OCI-LY1 (cell line): ENCODE measurements around the gene GALNTL6.

Source experiments
- H2AFZ ChIP-seq: fragments of 200-600 bp; sonication (generic), shearing (Covaris generic); 2 replicates; pipeline ENCODE4 v1.6.0; 2014; ENCODE audit warnings: antibody characterized with exemption, mild to moderate bottlenecking, low read length
- H3F3A ChIP-seq: fragments of 200-600 bp; sonication (generic), shearing (Covaris generic); 2 replicates; pipeline ENCODE4 v1.6.0; 2014; ENCODE audit warnings: mild to moderate bottlenecking, antibody characterized with exemption, low read length, moderate library complexity; ENCODE audit not compliant: insufficient read depth
- H3K27ac ChIP-seq: fragments of 200-600 bp; sonication (generic); 2 replicates; pipeline ENCODE4 v1.5.1; 2014; ENCODE audit warnings: low read length, mixed run types, mild to moderate bottlenecking, low read depth; ENCODE audit not compliant: poor library complexity, severe bottlenecking
- H3K27me3 ChIP-seq: fragments of 200-600 bp; sonication (generic); 2 replicates; pipeline ENCODE4 v1.6.0; 2014; ENCODE audit warnings: antibody characterized with exemption, mild to moderate bottlenecking, low read length, moderate library complexity; ENCODE audit not compliant: insufficient read depth
- H3K36me3 ChIP-seq: fragments of 200-600 bp; sonication (generic); 2 replicates; pipeline ENCODE4 v1.6.1; 2014; ENCODE audit warnings: mild to moderate bottlenecking, antibody characterized with exemption, low read length, moderate library complexity, mixed read lengths; ENCODE audit not compliant: insufficient read depth
- H3K4me1 ChIP-seq: fragments of 200-600 bp; sonication (generic); 2 replicates; pipeline ENCODE4 v1.5.1; 2014; ENCODE audit warnings: mild to moderate bottlenecking, low read length, moderate library complexity; ENCODE audit not compliant: insufficient read depth, severe bottlenecking
- H3K4me2 ChIP-seq: fragments of 200-600 bp; sonication (generic), shearing (Covaris generic); 2 replicates; pipeline ENCODE4 v1.6.1; 2014; ENCODE audit warnings: low read length
- H3K4me3 ChIP-seq: fragments of 200-600 bp; sonication (generic); 2 replicates; pipeline ENCODE4 v1.5.1; 2014; ENCODE audit warnings: low read length, low read depth, mild to moderate bottlenecking, mixed read lengths; ENCODE audit not compliant: poor library complexity, severe bottlenecking
- H3K79me2 ChIP-seq: fragments of 200-600 bp; shearing (Covaris generic); 2 replicates; pipeline ENCODE4 v1.6.1; 2016; ENCODE audit warnings: mixed run types, low read length, mixed read lengths; ENCODE audit not compliant: insufficient read depth
- H3K9ac ChIP-seq: fragments of 200-600 bp; sonication (generic), shearing (Covaris generic); 2 replicates; pipeline ENCODE4 v1.6.1; 2014; ENCODE audit warnings: mild to moderate bottlenecking, low read length, mixed read lengths
- H3K9me2 ChIP-seq: fragments of 200-600 bp; sonication (generic), shearing (Covaris generic); 2 replicates; pipeline ENCODE4 v1.6.1; 2014; ENCODE audit warnings: low read depth, mild to moderate bottlenecking, low read length, mixed read lengths
- H3K9me3 ChIP-seq: fragments of 200-600 bp; shearing (Covaris generic); 2 replicates; pipeline ENCODE4 v1.6.1; 2014; ENCODE audit warnings: low read length, mixed read lengths
- H4K20me1 ChIP-seq: fragments of 200-600 bp; sonication (generic), shearing (Covaris generic); 2 replicates; pipeline ENCODE4 v1.6.0; 2016; ENCODE audit warnings: mild to moderate bottlenecking, low read length; ENCODE audit not compliant: insufficient read depth
- CTCF ChIP-seq: fragments of 200-600 bp; sonication (generic), shearing (Covaris generic); IDR thresholded peaks from 2 replicates; pipeline ENCODE4 v1.5.1; 2017; ENCODE audit warnings: mild to moderate bottlenecking, antibody characterized with exemption, low read length, moderate library complexity, mixed read lengths
- EZH2 ChIP-seq: fragments of 200-600 bp; sonication (generic), shearing (Covaris generic); IDR thresholded peaks from 2 replicates; pipeline ENCODE4 v1.8.0; 2017; ENCODE audit warnings: borderline replicate concordance, mixed run types, mild to moderate bottlenecking, antibody characterized with exemption, low read length, moderate library complexity, mixed read lengths

The GALNTL6 gene

GRCh38 chr4:172649143-172649542, 835.9 kb downstream of the GALNTL6 start:
- H3K27me3 ChIP-seq = no peaks in the 10 kb centered on the region
- H3F3A ChIP-seq = no peaks in the 10 kb centered on the region
- no peak overlapping the region for H3K9ac ChIP-seq
- H3K36me3 ChIP-seq = no peaks in the 10 kb centered on the region
- H3K9me3 ChIP-seq = no peaks in the 10 kb centered on the region
- no peak overlapping the region for H3K4me3 ChIP-seq
- H3K27ac ChIP-seq = no peak overlapping the region
- no peaks in the 10 kb centered on the region for H3K4me1 ChIP-seq
- no peak overlapping the region for H2AFZ ChIP-seq
- no peak for TF ChIP-seq CTCF
- no peak for TF ChIP-seq EZH2
- no peak overlapping the region for H3K4me2 ChIP-seq
- no peaks in the 10 kb centered on the region for H4K20me1 ChIP-seq
- H3K79me2 ChIP-seq = no peaks in the 10 kb centered on the region
- no peaks in the 10 kb centered on the region for H3K9me2 ChIP-seq

- H3K27ac ChIP-seq = no peak overlapping the region
- H3K79me2 ChIP-seq = no peaks in the 10 kb centered on the region
- H4K20me1 ChIP-seq = no peaks in the 10 kb centered on the region
- H3K9me2 ChIP-seq = no peaks in the 10 kb centered on the region
- no peak for TF ChIP-seq CTCF
- TF ChIP-seq EZH2 = no peak
- H3K9ac ChIP-seq = no peak overlapping the region
- H3K4me2 ChIP-seq = no peak overlapping the region
- no peaks in the 10 kb centered on the region for H3F3A ChIP-seq
- H3K4me3 ChIP-seq = no peak overlapping the region
- no peaks in the 10 kb centered on the region for H3K27me3 ChIP-seq
- H3K9me3 ChIP-seq = no peaks in the 10 kb centered on the region
- H2AFZ ChIP-seq = no peak overlapping the region
- no peaks in the 10 kb centered on the region for H3K4me1 ChIP-seq
- H3K36me3 ChIP-seq = no peaks in the 10 kb centered on the region
Measured at GRCh38 chr4:172650758-172651530, 837.7 kb downstream of the GALNTL6 start.

- no peaks in the 10 kb centered on the region for H3F3A ChIP-seq
- H3K27ac ChIP-seq = no peak overlapping the region
- H3K4me2 ChIP-seq = no peak overlapping the region
Measured at GRCh38 chr4:172651961-172652360, 838.8 kb downstream of the GALNTL6 start.

More at GRCh38 chr4:172651961-172652360, 838.8 kb downstream of the GALNTL6 start:
- H3K9ac ChIP-seq = no peak overlapping the region
- H3K36me3 ChIP-seq = no peaks in the 10 kb centered on the region
- H3K4me1 ChIP-seq = no peaks in the 10 kb centered on the region
- no peak overlapping the region for H3K4me3 ChIP-seq
- no peaks in the 10 kb centered on the region for H3K27me3 ChIP-seq
- H3K9me2 ChIP-seq = no peaks in the 10 kb centered on the region
- TF ChIP-seq CTCF = no peak
- no peak for TF ChIP-seq EZH2
- H3K79me2 ChIP-seq = no peaks in the 10 kb centered on the region
- no peaks in the 10 kb centered on the region for H4K20me1 ChIP-seq
- H3K9me3 ChIP-seq = no peaks in the 10 kb centered on the region
- H2AFZ ChIP-seq = no peak overlapping the region
